RWPE1 (cell line): ENCODE data around the gene LYPLAL1.

Experiments used
- CTCF ChIA-PET: fragments of 350-600 bp; sonication (Branson Sonifier 250); formaldehyde crosslinking; extraction: SDS; loops from one replicate; lab custom pipeline; 2021; lab: Yijun Ruan, JAX
- POLR2A ChIA-PET: fragments of 400-600 bp; formaldehyde crosslinking; extraction: SDS; loops from one replicate; lab custom pipeline; 2020; ENCODE audit warnings: antibody characterized with exemption; ENCODE audit not compliant: low non-redundant PET; lab: Yijun Ruan, JAX
- DNase-seq: peaks from one replicate; pipeline ENCODE4 v3.0.0; 2012; ENCODE audit warnings: low spot score
- H3K27ac ChIP-seq: fragments of 450-650 bp; 2 replicates; pipeline ENCODE4 v1.5.1; 2017
- TF ChIP-seq, protein P1 (sequence below): fragments of 450-650 bp; conservative IDR thresholded peaks from 2 replicates; pipeline ENCODE4 v1.5.1; 2017; ENCODE audit warnings: low read depth, mild to moderate bottlenecking

The LYPLAL1 gene

DNA sequence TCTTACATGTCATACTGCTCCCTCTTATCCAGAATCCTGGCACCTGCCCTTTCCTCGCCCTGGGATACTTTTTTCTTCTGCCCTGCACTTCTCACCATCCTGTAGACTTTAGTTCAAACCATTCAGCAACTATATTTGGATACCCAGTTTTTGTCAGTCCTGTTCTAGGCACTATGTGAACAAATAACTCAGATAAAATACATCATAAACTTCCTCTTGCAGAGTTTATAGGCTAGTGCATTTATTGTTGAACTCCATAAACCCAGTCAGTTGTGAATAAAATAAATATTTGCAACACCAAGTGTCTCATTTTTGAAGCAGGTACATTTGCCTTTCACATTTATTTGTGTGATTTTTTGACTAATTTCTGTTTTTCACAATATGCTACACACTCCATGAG lies 4.3 kb downstream of the LYPLAL1 start:
- CTCF ChIA-PET, result no interaction called here
- TF ChIP-seq, protein P1, sequence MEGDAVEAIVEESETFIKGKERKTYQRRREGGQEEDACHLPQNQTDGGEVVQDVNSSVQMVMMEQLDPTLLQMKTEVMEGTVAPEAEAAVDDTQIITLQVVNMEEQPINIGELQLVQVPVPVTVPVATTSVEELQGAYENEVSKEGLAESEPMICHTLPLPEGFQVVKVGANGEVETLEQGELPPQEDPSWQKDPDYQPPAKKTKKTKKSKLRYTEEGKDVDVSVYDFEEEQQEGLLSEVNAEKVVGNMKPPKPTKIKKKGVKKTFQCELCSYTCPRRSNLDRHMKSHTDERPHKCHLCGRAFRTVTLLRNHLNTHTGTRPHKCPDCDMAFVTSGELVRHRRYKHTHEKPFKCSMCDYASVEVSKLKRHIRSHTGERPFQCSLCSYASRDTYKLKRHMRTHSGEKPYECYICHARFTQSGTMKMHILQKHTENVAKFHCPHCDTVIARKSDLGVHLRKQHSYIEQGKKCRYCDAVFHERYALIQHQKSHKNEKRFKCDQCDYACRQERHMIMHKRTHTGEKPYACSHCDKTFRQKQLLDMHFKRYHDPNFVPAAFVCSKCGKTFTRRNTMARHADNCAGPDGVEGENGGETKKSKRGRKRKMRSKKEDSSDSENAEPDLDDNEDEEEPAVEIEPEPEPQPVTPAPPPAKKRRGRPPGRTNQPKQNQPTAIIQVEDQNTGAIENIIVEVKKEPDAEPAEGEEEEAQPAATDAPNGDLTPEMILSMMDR, result no peak
- DNase-seq, result no peak
- no peak overlapping the region for H3K27ac ChIP-seq
- POLR2A ChIA-PET, result no interaction called here

DNA sequence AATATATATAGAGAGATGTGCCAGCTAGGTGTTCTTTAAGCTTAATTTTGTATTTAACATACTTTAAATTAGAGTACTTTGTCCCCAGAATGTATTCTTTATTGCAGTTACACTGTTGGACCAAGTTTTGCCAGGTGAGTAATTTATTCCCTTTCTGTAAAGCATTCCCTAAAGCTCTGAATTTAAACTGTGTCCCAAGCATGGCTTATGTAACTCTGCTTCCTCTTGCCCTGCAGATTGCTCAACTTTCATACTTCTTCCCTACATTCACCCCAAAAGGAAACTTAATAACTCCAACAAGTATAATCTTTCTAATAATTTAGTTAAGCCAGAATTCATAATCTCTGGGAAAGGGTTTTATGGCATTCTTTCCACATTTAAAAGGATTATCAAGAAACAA lies 5.6 kb downstream of the LYPLAL1 start:
- TF ChIP-seq, protein P1, result no peak
- ChIA-PET CTCF (interaction anchor here (0.6 to 1.2 kb wide), 3 partner anchors 10 to 728 kb away, joined by 3 read pairs; no protein-coding TSS in a partner anchor), POLR2A (no interaction called here)
- H3K27ac ChIP-seq, result no peak overlapping the region
- no peak for DNase-seq

DNA sequence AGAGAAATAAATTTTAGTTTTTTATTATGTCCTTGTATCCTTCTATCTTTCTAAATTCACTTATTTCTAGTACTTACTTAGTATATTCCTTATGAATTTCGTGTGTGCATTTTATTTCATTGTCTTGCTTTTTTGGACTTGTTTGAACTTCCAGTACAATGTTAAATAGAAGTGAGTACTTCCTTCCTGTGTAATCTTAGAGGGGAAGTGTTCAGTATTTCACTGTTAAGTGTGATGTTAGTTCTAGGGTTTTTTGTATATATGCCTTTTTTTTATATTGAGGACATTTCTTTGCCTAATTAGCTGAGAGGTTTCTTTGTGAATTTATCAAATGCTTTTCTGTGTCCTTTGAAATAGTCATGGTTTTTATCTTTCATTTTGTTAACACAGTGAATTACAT lies 10.7 kb downstream of the LYPLAL1 start:
- H3K27ac ChIP-seq, result no peak overlapping the region
- ChIA-PET POLR2A (no interaction called here), CTCF (no interaction called here)
- no peak for DNase-seq
- TF ChIP-seq, protein P1, result no peak

DNA sequence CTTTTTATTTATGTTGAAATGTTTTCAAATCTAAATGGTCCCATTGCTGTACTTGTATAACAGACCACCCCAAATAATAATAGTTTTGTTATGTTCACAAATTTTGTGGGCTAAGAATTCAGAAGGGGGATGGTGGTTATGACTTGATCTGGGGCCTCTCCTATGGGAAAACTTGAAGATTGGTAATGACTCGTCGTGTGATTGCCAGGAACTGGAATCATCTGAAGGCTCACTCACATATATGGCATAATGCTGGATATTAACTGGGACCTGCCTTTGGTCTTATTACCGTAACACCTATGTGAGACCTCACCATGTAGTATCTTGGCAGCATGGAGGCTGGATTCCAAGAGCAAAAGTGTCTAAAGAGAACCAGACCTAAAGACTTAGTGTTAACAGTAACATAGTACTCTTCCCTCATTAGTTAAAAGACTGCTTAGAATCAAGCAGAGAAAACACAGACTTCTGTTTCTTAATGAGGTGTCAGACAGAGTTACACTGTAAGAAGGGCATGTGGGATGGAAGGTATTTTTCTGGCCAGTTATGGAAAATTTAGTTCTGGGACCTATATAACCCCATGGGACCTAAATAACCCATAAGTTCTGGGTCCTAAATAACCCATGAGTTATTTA lies 11.9 kb downstream of the LYPLAL1 start:
- H3K27ac ChIP-seq, result no peak overlapping the region

DNA sequence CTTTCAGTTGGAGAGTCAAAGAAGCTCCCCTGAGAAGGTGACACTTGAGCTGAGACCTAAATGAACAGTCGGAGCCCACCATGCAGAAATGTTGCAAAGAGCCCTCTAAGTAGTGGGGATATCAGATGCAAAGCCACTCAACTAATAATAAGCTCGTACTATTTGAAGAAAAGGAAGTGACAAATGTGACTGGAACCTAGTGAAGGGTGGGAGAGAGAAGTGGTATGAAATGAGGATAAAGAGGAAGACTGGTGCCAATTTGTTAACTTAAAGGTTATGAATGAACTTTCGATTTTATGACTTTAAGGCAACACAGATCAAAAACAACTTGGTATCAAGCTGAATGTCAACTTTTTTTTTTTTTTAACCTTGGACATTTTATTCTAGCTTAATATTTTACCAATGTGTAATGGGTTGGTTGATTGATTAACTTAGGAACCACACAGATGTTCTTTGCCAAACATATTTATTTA lies 14.7 kb downstream of the LYPLAL1 start:
- DNase-seq, result no peak

More for the DNA sequence above, 11.9 kb downstream of the LYPLAL1 start:
- DNase-seq, result no peak
- ChIA-PET CTCF (interaction anchor here (0.6 to 1.6 kb wide), 3 partner anchors 14 to 221 kb away, joined by 4 to 5 read pairs (median 4); no protein-coding TSS in a partner anchor), POLR2A (no interaction called here)
- TF ChIP-seq, protein P1, result no peak

DNA sequence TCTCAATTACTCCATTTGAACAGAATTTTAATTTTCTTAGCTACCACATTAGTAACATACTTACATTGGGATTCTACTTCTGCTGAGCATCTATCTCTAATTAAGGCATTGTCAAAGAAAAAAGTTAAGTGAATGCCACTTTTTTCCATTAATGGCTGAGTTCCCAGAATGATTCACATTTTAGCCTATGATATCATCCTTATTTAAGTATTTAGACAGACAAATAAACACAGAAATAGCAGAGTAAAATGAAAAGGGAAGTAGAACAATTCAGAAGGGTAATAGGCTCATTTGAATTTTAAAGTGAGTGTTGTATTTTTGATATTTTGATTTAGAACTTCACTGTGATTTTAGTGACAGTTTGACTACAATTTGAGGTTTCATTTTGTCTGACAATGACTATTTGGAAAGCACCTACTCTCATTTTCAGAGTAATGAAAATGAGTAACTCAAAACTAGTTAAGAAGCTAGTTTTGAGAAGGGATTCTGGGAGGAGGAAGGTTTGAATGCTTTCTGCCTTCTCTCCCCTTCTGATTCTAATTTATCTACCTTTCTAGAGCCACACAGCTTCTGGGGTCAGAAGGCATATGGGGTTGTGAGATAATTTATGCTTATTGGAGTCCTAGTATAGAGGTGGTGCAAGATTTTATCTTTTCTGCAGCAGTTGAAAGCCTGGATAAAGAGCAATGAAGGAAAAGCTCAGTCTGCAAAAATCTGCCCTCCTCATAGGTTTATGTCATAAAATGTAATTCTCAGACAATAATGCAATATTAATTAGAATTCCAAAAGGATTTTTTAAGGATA lies 15.5 kb downstream of the LYPLAL1 start:
- ChIA-PET CTCF (interaction anchor here (1.3 kb wide), 1 partner anchor 10 kb away, joined by 3 read pairs; no protein-coding TSS in a partner anchor), POLR2A (no interaction called here)
- DNase-seq, result no peak
- TF ChIP-seq, protein P1, result no peak
- no peak overlapping the region for H3K27ac ChIP-seq

More for the DNA sequence above, 14.7 kb downstream of the LYPLAL1 start:
- TF ChIP-seq, protein P1, result no peak
- ChIA-PET POLR2A (no interaction called here), CTCF (interaction anchor here (0.9 to 1.3 kb wide), 2 partner anchors 9 to 256 kb away, joined by 3 read pairs; no protein-coding TSS in a partner anchor)
- H3K27ac ChIP-seq, result no peak overlapping the region
